ENCODE data around the gene AKIRIN2.

DNA sequence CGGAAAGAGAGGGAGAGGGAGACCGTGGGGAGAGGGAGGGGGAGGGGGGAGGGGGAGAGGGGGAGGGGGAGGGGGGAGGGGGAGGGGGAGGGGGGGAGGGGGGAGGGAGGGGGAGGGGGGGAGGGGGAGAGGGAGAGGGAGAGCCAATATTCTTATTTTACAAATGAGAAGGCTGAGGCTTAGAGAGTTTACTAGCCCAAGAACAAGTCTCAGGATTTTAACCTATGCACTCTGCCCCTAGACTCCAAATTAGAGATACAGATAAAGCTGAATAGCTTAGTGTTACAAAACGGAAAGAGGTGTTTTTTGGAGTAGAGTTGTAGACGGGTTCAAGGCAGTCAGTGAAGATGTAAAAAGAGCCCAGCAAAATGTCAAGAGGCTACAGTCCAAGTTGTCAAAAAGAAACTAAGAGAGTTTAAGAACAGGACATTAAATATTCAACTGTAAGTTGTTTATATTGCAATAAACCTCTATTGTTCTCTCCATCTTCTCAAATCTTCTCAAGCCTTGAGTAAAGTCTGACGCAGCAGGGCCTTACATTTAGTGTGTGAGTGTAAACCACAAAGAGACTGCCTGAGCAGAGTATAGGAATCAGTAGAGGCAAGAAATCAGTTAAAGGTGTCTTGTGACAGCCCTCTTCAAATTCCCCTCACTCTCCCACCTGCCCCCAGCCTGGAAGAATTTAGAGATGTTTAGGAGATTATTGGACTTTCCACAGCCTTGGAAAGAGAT is 34.9 kb upstream of the AKIRIN2 start:
- TF ChIP-seq EP300 (IDR thresholded peaks at IDR 0.05) (no peak), POLR2A (IDR thresholded peaks at IDR 0.05) (no peak), POLR2AphosphoS5 (IDR thresholded peaks at IDR 0.05) (no peak)
- TF ChIP-seq, protein P1, sequence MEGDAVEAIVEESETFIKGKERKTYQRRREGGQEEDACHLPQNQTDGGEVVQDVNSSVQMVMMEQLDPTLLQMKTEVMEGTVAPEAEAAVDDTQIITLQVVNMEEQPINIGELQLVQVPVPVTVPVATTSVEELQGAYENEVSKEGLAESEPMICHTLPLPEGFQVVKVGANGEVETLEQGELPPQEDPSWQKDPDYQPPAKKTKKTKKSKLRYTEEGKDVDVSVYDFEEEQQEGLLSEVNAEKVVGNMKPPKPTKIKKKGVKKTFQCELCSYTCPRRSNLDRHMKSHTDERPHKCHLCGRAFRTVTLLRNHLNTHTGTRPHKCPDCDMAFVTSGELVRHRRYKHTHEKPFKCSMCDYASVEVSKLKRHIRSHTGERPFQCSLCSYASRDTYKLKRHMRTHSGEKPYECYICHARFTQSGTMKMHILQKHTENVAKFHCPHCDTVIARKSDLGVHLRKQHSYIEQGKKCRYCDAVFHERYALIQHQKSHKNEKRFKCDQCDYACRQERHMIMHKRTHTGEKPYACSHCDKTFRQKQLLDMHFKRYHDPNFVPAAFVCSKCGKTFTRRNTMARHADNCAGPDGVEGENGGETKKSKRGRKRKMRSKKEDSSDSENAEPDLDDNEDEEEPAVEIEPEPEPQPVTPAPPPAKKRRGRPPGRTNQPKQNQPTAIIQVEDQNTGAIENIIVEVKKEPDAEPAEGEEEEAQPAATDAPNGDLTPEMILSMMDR (IDR thresholded peaks at IDR 0.05), result no peak
